H7 (cell line): ENCODE data around the gene AASDH. TPM values are rescaled to one million over a fixed set of nuclear protein-coding genes. Genes with fewer than 3 reads are reported as not detected.
A peak's percentile ranks its signal among the peaks of the same experiment; 100 is the strongest.

Experiments used
- DNase-seq: peaks from one replicate; pipeline ENCODE4 v3.0.0; 2012
- H3K27me3 ChIP-seq: 2 replicates; pipeline ENCODE4 v1.6.0; 2011; ENCODE audit warnings: mild to moderate bottlenecking, low read length; ENCODE audit not compliant: control insufficient read depth, insufficient read depth
- H3K36me3 ChIP-seq: replicated peaks from 2 replicates; pipeline ENCODE4 v1.5.1; 2011; ENCODE audit warnings: low read length; ENCODE audit not compliant: control insufficient read depth, insufficient read depth
- H3K4me3 ChIP-seq: 2 replicates; pipeline ENCODE4 v1.5.1; 2011; ENCODE audit warnings: low read depth, mild to moderate bottlenecking, control low read depth, low read length, moderate library complexity; ENCODE audit not compliant: insufficient read depth
- total RNA-seq: library from RNA; depleted of rRNA; stranded (reverse); fragments of >200 nt; shearing (Covaris generic); gene quantifications from 2 replicates; pipeline ENCODE4 v1.2.3, GENCODE V29; 2014; rRNA removed

The AASDH gene
- total RNA-seq, 1 experiment from 2014 or later: 11.4 TPM

- peak; percentile 76 for DNase-seq
- H3K4me3 ChIP-seq: no peak overlapping the region
Measured at GRCh38 chr4:56301181-56301996, 85.9 kb downstream of the AASDH start.

GRCh38 chr4:56298236-56298635, 89.1 kb downstream of the AASDH start:
- no peaks in the 10 kb centered on the region for H3K36me3 ChIP-seq
- DNase-seq: no peak
- H3K27me3 ChIP-seq: no peaks in the 10 kb centered on the region
- H3K4me3 ChIP-seq: no peak overlapping the region

More at GRCh38 chr4:56301181-56301996, 85.9 kb downstream of the AASDH start:
- Histone ChIP-seq H3K36me3 (no peaks in the 10 kb centered on the region), H3K27me3 (no peaks in the 10 kb centered on the region)

GRCh38 chr4:56297776-56298175, 89.5 kb downstream of the AASDH start:
- Histone ChIP-seq H3K27me3 (no peaks in the 10 kb centered on the region), H3K4me3 (no peak overlapping the region), H3K36me3 (no peaks in the 10 kb centered on the region)
- DNase-seq: no peak

DNA sequence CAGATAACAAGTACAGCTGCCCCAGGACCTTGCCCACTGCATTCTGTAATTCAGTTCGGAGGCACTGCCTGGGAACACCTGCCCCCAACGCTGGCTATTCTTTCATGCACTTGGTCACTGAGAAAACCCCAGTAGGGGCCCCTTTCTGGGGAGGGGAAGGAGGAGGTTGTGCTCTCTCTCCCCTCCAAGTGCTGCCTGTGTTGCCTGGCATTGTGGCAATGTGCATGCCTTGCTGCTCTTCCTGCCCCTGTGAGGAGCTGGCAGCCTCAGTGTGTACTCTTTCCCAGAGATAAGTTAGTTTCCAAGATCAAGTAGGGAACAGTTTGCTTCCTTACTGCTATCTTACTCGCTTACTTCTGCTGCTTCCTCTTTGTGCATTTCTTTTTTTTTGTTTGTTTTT, 90.8 kb downstream of the AASDH start:
- H3K36me3 ChIP-seq: no peaks in the 10 kb centered on the region
- DNase-seq: peak; percentile 43
- H3K27me3 ChIP-seq: no peaks in the 10 kb centered on the region
- H3K4me3 ChIP-seq: no peak overlapping the region

DNA sequence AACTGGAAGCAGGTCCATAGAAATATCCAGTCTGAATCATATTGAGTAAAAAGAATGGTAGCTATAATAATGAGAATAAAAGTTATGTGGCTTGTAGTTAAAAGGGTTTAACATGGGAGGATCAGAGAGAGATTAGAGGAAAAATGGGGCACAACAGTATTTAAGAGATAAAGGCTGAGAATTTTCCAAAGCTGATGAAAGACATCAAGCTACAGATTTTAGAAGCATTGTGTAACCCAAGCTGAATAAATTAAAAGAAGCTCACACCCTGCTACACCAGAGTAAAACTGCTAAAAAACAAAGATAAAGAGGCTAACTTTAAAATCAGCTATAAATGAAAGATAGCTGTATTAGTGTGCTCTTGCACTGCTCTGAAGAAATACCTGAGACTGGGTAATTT, 94.2 kb downstream of the AASDH start:
- DNase-seq: no peak
- Histone ChIP-seq H3K36me3 (no peaks in the 10 kb centered on the region), H3K27me3 (no peaks in the 10 kb centered on the region), H3K4me3 (no peak overlapping the region)

- Histone ChIP-seq H3K4me3 (no peak overlapping the region), H3K36me3 (no peaks in the 10 kb centered on the region)
- DNase-seq: no peak
Measured at GRCh38 chr4:56289934-56290333, 97.4 kb downstream of the AASDH start.

GRCh38 chr4:56288663-56289062, 98.6 kb downstream of the AASDH start:
- no peaks in the 10 kb centered on the region for H3K36me3 ChIP-seq
- DNase-seq: no peak
- H3K27me3 ChIP-seq: no peaks in the 10 kb centered on the region
- no peak overlapping the region for H3K4me3 ChIP-seq

More at GRCh38 chr4:56289934-56290333, 97.4 kb downstream of the AASDH start:
- no peaks in the 10 kb centered on the region for H3K27me3 ChIP-seq

Other genes with a start within 250 kb of the AASDH start
- gene PPAT, start 48.1 kb upstream of the AASDH start, total RNA-seq: 68.5 and 92.7 TPM in 2 replicates
- gene PAICS, start 48.8 kb upstream of the AASDH start, total RNA-seq: 192 and 207 TPM in 2 replicates
- gene SRP72, start 80.1 kb upstream of the AASDH start, total RNA-seq: 56.8 and 84.6 TPM in 2 replicates
- gene ARL9, start 118.3 kb upstream of the AASDH start, total RNA-seq: not detected in 2 replicates